Measurements from ENCODE around the gene MOB2. TPM values are rescaled to one million over a fixed set of nuclear protein-coding genes. Genes with fewer than 3 reads are reported as not detected.

MOB2 gene
- total RNA-seq, 4 donors from 2014 or later, result 21.1 to 71.5 (median 48.3) TPM

- H3K36me3 ChIP-seq, result no peaks in the 10 kb centered on the region
- DNase-seq, result no peak
- no peaks in the 10 kb centered on the region for H3K4me1 ChIP-seq
- in situ Hi-C loops (cut with MboI; ENCODE audit: low sequenced_read_pairs in 4 of 4), result no loop called here
- H3K27me3 ChIP-seq, result no peaks in the 10 kb centered on the region
- TF ChIP-seq, protein P1, sequence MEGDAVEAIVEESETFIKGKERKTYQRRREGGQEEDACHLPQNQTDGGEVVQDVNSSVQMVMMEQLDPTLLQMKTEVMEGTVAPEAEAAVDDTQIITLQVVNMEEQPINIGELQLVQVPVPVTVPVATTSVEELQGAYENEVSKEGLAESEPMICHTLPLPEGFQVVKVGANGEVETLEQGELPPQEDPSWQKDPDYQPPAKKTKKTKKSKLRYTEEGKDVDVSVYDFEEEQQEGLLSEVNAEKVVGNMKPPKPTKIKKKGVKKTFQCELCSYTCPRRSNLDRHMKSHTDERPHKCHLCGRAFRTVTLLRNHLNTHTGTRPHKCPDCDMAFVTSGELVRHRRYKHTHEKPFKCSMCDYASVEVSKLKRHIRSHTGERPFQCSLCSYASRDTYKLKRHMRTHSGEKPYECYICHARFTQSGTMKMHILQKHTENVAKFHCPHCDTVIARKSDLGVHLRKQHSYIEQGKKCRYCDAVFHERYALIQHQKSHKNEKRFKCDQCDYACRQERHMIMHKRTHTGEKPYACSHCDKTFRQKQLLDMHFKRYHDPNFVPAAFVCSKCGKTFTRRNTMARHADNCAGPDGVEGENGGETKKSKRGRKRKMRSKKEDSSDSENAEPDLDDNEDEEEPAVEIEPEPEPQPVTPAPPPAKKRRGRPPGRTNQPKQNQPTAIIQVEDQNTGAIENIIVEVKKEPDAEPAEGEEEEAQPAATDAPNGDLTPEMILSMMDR (IDR thresholded peaks at IDR 0.05 in 4 of 5, conservative IDR thresholded peaks at IDR 0.05 in 1 of 5), result no peak
- no peak for TF ChIP-seq POLR2A (IDR thresholded peaks at IDR 0.05)
- no peak for ATAC-seq
- H3K4me3 ChIP-seq, result no peak overlapping the region
- peaks cover 0 to 15% (median 8%) of the 10 kb centered on the region in 3 donors for H3K9me3 ChIP-seq
- intact Hi-C loops (cut with DNase I; ENCODE audit: low total_unique reads), result no loop called here
- no peak overlapping the region for H3K27ac ChIP-seq
These were observed 64.1 kb downstream of the MOB2 start for GRCh38 chr11:1422481-1422880.

- H3K36me3 ChIP-seq, result no peaks in the 10 kb centered on the region
- TF ChIP-seq, protein P1 (IDR thresholded peaks at IDR 0.05 in 4 of 5, conservative IDR thresholded peaks at IDR 0.05 in 1 of 5), result no peak
- TF ChIP-seq POLR2A (IDR thresholded peaks at IDR 0.05), result no peak
- in situ Hi-C loops (cut with MboI; ENCODE audit: low sequenced_read_pairs in 4 of 4), result no loop called here
- DNase-seq (no peak), ATAC-seq (no peak)
- no peak overlapping the region for H3K4me3 ChIP-seq
- H3K27ac ChIP-seq, result no peak overlapping the region
- H3K9me3 ChIP-seq, result peaks cover 0 to 23% (median 12%) of the 10 kb centered on the region in 3 donors
- no peaks in the 10 kb centered on the region for H3K4me1 ChIP-seq
- no peaks in the 10 kb centered on the region for H3K27me3 ChIP-seq
- intact Hi-C loops (cut with DNase I; ENCODE audit: low total_unique reads), result no loop called here
These were observed 65.3 kb downstream of the MOB2 start for GRCh38 chr11:1421291-1421690.

DNA sequence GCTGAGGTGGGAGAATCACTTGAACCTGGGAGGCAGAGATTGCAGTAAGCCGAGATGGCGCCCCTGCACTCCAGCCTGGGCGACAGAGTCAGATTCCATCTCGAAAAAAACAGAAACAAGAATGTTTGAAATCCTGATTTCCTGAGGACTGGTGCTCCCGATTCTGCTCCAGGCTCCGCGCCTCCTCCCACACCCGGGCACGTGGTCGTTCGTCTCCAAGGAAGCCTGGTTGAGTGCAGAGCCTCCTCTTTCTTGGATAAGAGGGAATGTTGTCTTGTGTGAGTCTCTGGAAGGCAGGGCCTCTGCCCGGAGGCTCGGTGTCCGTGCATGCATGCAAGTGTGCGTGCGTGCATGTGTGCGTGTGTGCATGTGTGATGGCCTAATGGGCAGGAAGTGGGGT lies 66.8 kb downstream of the MOB2 start:
- ATAC-seq (no peak), DNase-seq (no peak)
- Histone ChIP-seq H3K4me1 (no peaks in the 10 kb centered on the region), H3K9me3 (peaks cover 0 to 23% (median 12%) of the 10 kb centered on the region in 3 donors), H3K36me3 (no peaks in the 10 kb centered on the region), H3K27ac (no peak overlapping the region), H3K4me3 (no peak overlapping the region), H3K27me3 (no peaks in the 10 kb centered on the region)
- TF ChIP-seq, protein P1 (IDR thresholded peaks at IDR 0.05 in 4 of 5, conservative IDR thresholded peaks at IDR 0.05 in 1 of 5), result no peak
- no peak for TF ChIP-seq POLR2A (IDR thresholded peaks at IDR 0.05)
- in situ Hi-C loops (cut with MboI; ENCODE audit: low sequenced_read_pairs in 4 of 4) (no loop called here), intact Hi-C loops (cut with DNase I; ENCODE audit: low total_unique reads) (no loop called here)

Other genes starting within 250 kb of the MOB2 start
- 10 to 100 TPM; 49.8 to 91.7 (median 85.0) TPM for gene TOLLIP, start 177.1 kb downstream of the MOB2 start, total RNA-seq
- under 1 TPM in 2 of 4 donors, not detected in 2; 0.24 to 0.81 TPM for gene BRSK2, start 96.8 kb downstream of the MOB2 start, total RNA-seq
- 10 to 100 TPM in 1 of 4 donors, 1 to 10 TPM in 3; 2.6 to 25.9 (median 6.3) TPM for gene DUSP8, start 85.5 kb upstream of the MOB2 start, total RNA-seq
- gene KRTAP5-1, start 98.5 kb upstream of the MOB2 start, total RNA-seq, result not detected
- gene KRTAP5-2, start 111.5 kb upstream of the MOB2 start, total RNA-seq, result not detected
- not detected for gene KRTAP5-3, start 121.7 kb upstream of the MOB2 start, total RNA-seq
- gene KRTAP5-4, start 135.4 kb upstream of the MOB2 start, total RNA-seq, result not detected
- gene KRTAP5-5, start 143.0 kb upstream of the MOB2 start, total RNA-seq, result not detected
- not detected for gene KRTAP5-6, start 210.4 kb upstream of the MOB2 start, total RNA-seq

Data from gastrocnemius medialis (tissue), 4 donors.